Measurements from ENCODE around the gene XCL1. TPM values are rescaled to one million over a fixed set of nuclear protein-coding genes. Genes with fewer than 3 reads are reported as not detected.

The XCL1 gene
- total RNA-seq, 4 donors from 2014 or later = 0.47 TPM; not detected in 3

DNA sequence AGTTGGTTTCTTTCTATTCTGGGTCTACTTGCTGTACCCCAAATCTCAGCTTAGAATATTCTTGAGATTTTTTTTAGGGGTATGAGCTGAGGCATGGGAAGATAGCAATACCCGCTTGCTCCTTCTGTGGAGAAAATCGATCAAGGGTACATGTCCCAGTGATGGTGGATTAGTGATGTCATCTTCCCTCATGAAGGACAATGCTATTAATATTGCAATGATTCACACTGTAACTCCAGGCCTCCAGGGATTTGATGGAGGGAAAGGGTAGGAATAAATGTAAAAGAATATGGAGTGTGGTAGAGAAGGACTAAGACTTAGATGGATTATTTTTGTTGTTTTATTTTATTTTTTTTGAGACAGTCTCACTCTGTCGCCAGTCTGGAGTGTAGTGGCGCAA lies 47.4 kb downstream of the XCL1 start:
- Histone ChIP-seq H3K4me1 (peaks cover 0 to 26% (median 3%) of the 10 kb centered on the region in 3 donors), H3K27me3 (no peaks in the 10 kb centered on the region), H3K36me3 (no peaks in the 10 kb centered on the region), H3K27ac (no peak overlapping the region), H3K4me3 (no peak overlapping the region), H3K9me3 (no peaks in the 10 kb centered on the region)
- TF ChIP-seq POLR2A (IDR thresholded peaks at IDR 0.05) (no peak), POLR2AphosphoS5 (IDR thresholded peaks at IDR 0.05) (no peak), EP300 (IDR thresholded peaks at IDR 0.05) (no peak)
- TF ChIP-seq, protein P1, sequence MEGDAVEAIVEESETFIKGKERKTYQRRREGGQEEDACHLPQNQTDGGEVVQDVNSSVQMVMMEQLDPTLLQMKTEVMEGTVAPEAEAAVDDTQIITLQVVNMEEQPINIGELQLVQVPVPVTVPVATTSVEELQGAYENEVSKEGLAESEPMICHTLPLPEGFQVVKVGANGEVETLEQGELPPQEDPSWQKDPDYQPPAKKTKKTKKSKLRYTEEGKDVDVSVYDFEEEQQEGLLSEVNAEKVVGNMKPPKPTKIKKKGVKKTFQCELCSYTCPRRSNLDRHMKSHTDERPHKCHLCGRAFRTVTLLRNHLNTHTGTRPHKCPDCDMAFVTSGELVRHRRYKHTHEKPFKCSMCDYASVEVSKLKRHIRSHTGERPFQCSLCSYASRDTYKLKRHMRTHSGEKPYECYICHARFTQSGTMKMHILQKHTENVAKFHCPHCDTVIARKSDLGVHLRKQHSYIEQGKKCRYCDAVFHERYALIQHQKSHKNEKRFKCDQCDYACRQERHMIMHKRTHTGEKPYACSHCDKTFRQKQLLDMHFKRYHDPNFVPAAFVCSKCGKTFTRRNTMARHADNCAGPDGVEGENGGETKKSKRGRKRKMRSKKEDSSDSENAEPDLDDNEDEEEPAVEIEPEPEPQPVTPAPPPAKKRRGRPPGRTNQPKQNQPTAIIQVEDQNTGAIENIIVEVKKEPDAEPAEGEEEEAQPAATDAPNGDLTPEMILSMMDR (IDR thresholded peaks at IDR 0.05) = no peak
- no peak for ATAC-seq
- WGBS, 2 donors (ENCODE audit: low coverage in 1 of 2) = 87 to 96% methylated on average over 4 of the region's 4 CpGs

DNA sequence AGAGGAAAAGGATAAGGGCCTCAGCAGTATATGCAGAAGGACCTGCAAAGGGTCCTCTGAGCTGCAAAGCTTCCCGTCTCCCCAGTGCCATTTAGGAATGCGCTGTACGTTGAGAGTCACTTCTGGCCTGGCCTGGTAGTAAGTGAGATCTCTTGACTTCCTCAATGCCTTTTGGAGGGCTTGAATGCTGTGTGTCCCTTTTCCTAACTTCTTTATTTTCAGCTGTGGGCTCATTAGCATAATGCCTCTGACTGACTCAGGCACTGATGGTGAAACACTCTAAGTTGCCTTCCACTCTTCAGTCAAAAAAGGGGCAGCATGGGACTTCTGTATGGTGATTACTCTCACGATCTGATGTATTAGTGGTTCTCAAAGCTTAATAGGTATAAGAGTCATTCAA lies 49.9 kb downstream of the XCL1 start:
- Histone ChIP-seq H3K27ac (no peak overlapping the region), H3K4me1 (peaks cover 0 to 20% (median 0%) of the 10 kb centered on the region in 3 donors), H3K27me3 (no peaks in the 10 kb centered on the region), H3K36me3 (no peaks in the 10 kb centered on the region), H3K4me3 (no peak overlapping the region), H3K9me3 (no peaks in the 10 kb centered on the region)
- no peak for TF ChIP-seq EP300 (IDR thresholded peaks at IDR 0.05)
- no peak for TF ChIP-seq POLR2A (IDR thresholded peaks at IDR 0.05)
- TF ChIP-seq POLR2AphosphoS5 (IDR thresholded peaks at IDR 0.05) = no peak
- TF ChIP-seq, protein P1 (IDR thresholded peaks at IDR 0.05) = no peak
- ATAC-seq = no peak
- 80 to 95% methylated on average over 2 to 4 of the region's 4 CpGs for whole genome bisulfite sequencing, 2 donors (ENCODE audit: low coverage in 1 of 2)

- H3K36me3 ChIP-seq = no peaks in the 10 kb centered on the region
- no peak for ATAC-seq
These were observed 51.0 kb downstream of the XCL1 start for GRCh38 chr1:168627370-168627769.

GRCh38 chr1:168628807-168629206 lies 52.4 kb downstream of the XCL1 start:
- no peaks in the 10 kb centered on the region for H3K9me3 ChIP-seq
- ATAC-seq = no peak

More at GRCh38 chr1:168627370-168627769, 51.0 kb downstream of the XCL1 start:
- TF ChIP-seq, protein P1 (IDR thresholded peaks at IDR 0.05) = no peak
- TF ChIP-seq POLR2AphosphoS5 (IDR thresholded peaks at IDR 0.05) = no peak
- TF ChIP-seq EP300 (IDR thresholded peaks at IDR 0.05) = no peak
- no peak for TF ChIP-seq POLR2A (IDR thresholded peaks at IDR 0.05)
- 83 to 100% methylated on average over 1 of the region's 1 CpG for WGBS, 2 donors (ENCODE audit: low coverage in 1 of 2)
- H3K4me3 ChIP-seq = no peak overlapping the region
- H3K9me3 ChIP-seq = no peaks in the 10 kb centered on the region
- H3K27me3 ChIP-seq = no peaks in the 10 kb centered on the region
- H3K4me1 ChIP-seq = peaks cover 0 to 11% (median 0%) of the 10 kb centered on the region in 3 donors
- no peak overlapping the region for H3K27ac ChIP-seq

GRCh38 chr1:168629466-168629865 lies 53.1 kb downstream of the XCL1 start:
- no peaks in the 10 kb centered on the region for H3K9me3 ChIP-seq
- peaks cover 0 to 3% (median 0%) of the 10 kb centered on the region in 3 donors for H3K4me1 ChIP-seq
- TF ChIP-seq, protein P1 (IDR thresholded peaks at IDR 0.05) = no peak
- TF ChIP-seq POLR2A (IDR thresholded peaks at IDR 0.05) (no peak), POLR2AphosphoS5 (IDR thresholded peaks at IDR 0.05) (no peak)
- no peak overlapping the region for H3K27ac ChIP-seq
- no peaks in the 10 kb centered on the region for H3K36me3 ChIP-seq
- H3K4me3 ChIP-seq = no peak overlapping the region
- no peak for ATAC-seq
- whole genome bisulfite sequencing, 2 donors (ENCODE audit: low coverage in 1 of 2) = 58 to 64% methylated on average over 1 of the region's 1 CpG
- no peaks in the 10 kb centered on the region for H3K27me3 ChIP-seq

More at GRCh38 chr1:168628807-168629206, 52.4 kb downstream of the XCL1 start:
- H3K4me3 ChIP-seq = no peak overlapping the region
- no peaks in the 10 kb centered on the region for H3K36me3 ChIP-seq
- H3K27me3 ChIP-seq = no peaks in the 10 kb centered on the region
- H3K4me1 ChIP-seq = no peaks in the 10 kb centered on the region
- H3K27ac ChIP-seq = no peak overlapping the region
- TF ChIP-seq POLR2AphosphoS5 (IDR thresholded peaks at IDR 0.05) = no peak
- no peak for TF ChIP-seq POLR2A (IDR thresholded peaks at IDR 0.05)
- TF ChIP-seq, protein P1 (IDR thresholded peaks at IDR 0.05) = no peak
- TF ChIP-seq EP300 (IDR thresholded peaks at IDR 0.05) = no peak

Data from gastroesophageal sphincter (tissue), 4 donors.